ENCODE data around the gene FLII.

FLII gene

GRCh38 chr17:18213666-18214270 lies 44.8 kb downstream of the FLII start:
- no peak for DNase-seq

GRCh38 chr17:18208092-18208491 lies 50.4 kb downstream of the FLII start:
- DNase-seq, result no peak

- DNase-seq, result no peak
Measured at GRCh38 chr17:18206962-18207361, 51.6 kb downstream of the FLII start.

GRCh38 chr17:18205861-18206260 lies 52.7 kb downstream of the FLII start:
- DNase-seq, result no peak

GRCh38 chr17:18203308-18203707 lies 55.2 kb downstream of the FLII start:
- DNase-seq, result no peak

DNA sequence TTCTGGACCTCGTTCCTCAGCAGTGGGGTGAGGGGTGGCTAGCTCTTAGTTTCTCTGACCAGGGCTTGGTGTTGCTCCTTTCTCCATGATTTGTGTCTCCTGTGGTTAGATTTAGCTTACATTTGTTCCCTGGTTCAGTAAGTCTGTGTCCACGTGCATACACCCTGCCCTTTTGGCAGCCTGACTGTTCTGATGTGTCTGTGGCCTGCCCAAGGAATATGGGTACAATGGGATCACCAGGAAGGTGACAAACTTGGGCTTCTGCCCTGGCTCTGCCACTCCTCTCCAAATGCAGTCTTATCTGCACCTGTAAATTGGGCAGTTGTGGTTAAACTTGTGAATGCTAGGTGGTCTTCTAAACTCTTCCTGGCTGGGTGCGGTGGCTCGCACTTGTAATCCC lies 57.4 kb downstream of the FLII start:
- no peak for DNase-seq

DNA sequence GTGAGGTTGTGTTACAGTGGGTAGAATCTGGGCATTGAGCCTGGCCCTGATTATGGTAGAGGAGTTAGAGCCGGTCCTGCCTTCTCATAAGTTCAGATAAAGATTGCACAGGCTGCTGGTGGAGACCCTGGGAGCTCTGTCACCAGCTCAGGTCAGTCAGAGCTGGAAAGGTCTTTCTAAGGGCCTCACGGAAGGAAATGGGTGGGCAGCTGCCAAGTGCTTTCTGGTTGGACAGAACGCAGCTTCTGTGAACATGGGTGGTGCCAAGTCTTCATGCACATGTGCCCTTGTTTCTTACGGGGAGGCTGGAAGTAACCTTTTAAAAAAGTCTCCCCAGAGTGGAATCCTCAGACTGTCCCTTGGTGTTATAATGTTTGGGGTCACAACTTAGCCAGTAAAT lies 60.0 kb downstream of the FLII start:
- no peak for DNase-seq

- no peak for DNase-seq
Measured at GRCh38 chr17:18197535-18198194, 60.9 kb downstream of the FLII start.

DNA sequence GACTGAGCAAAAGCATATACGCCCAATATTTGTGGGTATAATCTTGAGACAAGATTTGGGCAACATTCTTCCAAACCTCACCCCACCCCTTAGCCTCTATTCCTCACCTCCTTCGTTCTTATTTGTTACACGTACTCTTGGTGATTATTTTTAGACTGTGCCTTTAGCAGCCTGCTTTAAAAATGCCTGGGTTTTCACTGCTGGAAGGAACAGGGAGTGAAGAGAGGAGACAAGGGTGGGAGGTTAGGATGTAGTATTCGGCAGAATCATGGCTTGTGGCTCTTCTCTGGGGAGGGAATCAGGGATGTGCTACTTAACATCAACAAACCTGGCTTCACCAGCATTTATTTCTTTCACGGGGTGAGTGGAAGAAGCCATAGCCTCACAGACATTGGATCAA lies 63.3 kb downstream of the FLII start:
- no peak for DNase-seq

Measured in NCI-H187 (cell line).